HG03060 (cell line): ENCODE results near the gene MRPL49.
A peak's percentile ranks its signal among the peaks of the same experiment; 100 is the strongest.

ENCODE experiments used
- ATAC-seq: cut with Tn5 transposase; IDR thresholded peaks from one replicate; pipeline ENCODE4 v1.9.1; 2021; ENCODE audit warnings: low read depth, moderate number of reproducible peaks; ENCODE audit not compliant: unreplicated experiment

MRPL49 gene

DNA sequence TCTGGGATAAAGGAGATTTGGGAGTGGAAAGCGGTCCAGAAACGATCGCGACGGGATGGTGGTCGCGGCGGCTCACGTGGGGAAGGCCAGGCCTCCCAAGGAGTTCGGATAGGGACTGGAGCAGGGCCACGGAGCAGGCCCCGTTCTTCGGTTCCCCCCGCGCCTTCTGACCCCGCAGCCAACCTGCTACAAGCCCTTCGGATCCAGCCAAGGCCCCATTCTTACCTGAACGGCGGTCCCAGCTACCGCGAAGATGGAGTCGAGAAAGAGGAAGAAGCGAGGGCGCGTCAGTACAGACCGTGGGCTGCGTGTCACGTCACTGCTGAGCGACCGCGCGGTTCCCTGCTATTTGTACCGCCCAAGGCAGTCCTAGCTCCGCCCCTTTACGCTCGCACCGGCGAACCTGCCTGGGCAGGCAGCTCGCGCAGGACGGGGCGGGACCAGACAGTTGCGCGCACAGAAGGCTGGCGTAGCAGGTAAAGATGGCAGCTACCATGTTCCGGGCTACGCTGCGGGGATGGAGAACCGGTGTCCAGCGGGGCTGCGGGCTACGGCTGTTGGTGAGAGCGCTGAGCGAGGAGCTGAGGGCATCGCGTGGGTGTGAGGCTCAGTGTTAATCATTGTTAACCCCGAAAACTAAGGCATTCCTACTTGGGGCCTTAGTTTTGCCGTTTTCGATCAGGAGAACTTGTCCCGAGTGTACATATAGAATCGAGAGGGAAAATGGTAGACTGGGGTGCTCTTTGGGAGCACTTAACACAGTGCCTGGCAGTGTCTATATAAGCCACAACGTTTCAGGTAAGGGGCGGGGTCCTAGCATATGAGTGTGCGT lies at the start of gene MRPL49, which contains the start of gene FAU:
Gene MRPL49, plus strand, starts transcription at position 457 of the 832 bp plus-strand sequence. Its CDS starts 26 bp downstream, at position 483.
Gene FAU, minus strand, starts transcription at position 270 of the 832 bp plus-strand sequence. CDS start 321 bp downstream, outside the sequence.
- peak; percentile 44 for ATAC-seq

DNA sequence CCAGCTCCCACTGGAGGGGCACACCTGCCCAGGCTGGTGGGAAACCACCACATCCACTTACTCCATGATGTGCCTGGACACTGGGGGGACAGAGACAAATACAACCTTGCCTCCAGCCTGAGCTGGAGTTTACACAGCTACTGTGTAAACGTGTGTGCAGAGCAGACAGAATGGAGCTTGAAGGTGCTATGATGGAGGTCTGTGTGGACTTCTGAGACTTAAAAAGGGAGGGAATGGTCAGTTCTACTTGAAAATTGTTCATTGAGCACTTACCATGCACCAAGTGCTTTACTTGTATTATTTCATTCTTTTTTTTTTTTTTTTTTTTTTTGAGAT lies 49.5 kb upstream of the MRPL49 start:
- no peak for ATAC-seq

DNA sequence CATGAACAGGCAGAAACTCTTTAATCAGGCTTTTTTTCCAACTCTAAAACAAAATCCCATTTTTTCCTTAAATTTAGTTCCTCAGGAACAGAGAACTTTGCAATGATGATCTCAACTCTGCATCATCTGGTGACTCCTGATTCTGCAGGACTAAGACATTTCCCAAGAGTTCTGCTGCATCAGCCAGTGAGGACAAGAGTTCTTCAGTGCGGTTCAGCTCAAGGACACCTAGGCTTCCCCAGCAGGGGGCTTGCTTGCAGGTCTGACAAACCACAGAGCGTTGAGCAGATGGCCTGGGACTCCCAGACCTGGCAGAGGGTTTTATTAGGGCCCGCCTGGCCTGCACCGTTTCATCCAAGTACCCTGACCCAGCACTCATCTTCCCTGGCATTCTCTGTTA lies 44.7 kb upstream of the MRPL49 start:
- no peak for ATAC-seq

DNA sequence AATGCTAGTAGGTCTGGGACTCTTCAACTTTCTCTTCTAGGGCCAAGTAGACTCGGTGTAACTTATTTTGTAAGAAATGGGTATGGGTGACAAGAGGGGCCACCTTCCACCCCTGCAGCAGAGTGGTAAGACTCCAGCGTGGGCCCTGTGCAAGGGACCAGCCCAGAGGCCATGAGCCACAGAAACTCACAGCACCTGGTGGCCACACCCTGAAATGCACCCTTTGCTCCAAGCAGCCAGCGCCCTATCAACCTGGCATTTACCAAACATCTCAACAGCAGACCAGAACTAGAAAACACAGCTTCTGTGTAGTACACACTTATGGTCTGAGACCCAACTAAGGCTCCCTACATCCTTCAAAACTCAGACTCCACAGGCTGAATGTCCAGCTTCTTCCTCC lies 44.0 kb upstream of the MRPL49 start:
- ATAC-seq: no peak

DNA sequence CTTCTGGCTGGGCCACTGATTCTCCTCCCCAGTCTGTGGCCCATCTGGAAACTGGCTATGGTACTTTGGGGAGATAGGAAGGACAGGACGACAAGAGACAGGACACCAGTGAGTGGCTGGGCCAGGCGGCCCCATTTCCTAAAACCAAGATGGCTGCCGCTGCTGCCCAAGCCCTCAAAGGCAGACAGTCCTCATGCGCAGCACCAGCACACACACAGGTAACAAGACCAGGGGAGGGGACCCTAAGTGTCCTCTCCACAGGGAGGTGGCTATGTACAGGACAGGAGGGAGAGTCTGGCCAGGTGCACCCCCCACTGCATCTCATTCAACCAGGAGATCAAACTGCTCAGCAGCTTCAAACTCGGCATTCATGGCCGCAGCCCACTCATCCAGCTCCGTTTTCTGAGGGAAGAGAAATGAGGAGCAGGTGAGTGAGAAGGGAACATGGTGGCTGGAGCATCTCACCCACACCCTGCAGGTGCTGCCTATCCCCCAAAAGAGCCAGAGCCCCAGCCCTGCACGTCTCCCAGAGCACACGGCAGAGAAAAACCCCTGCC lies 43.3 kb upstream of the MRPL49 start:
- ATAC-seq: no peak

DNA sequence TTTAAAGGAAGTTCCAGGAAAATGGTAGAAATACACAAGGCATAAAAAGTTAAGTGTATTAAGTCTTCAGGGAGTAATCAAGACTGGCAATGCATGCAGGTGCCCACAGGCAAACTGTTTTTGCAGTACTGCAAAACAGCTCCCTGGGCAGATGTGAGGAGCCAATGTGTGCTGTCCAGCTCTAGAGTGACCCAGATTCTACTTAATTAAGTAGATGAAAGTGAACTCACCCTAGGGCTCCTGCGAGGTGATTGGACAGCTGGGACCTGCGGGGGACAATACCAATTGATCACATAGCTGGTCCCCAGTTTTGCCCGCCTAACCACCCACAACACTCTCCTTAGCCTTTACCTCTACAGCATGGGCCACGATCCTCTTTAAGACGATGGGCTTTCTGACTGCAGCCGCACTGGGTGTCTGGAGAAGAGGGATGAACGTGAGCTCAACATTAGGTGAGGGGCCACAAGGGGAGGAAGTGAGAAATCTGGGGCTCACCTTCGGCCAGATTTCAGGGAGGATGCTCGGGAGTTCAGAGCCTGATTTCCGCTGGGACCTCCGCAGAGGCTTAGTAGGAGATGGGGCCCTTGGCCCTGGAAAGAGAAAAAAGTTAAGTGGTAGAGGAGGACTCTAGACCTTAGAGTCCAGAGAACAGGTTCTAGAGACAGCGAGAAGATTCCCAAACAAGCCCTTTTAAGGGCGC lies 38.8 kb upstream of the MRPL49 start:
- ATAC-seq: peak; percentile 25

DNA sequence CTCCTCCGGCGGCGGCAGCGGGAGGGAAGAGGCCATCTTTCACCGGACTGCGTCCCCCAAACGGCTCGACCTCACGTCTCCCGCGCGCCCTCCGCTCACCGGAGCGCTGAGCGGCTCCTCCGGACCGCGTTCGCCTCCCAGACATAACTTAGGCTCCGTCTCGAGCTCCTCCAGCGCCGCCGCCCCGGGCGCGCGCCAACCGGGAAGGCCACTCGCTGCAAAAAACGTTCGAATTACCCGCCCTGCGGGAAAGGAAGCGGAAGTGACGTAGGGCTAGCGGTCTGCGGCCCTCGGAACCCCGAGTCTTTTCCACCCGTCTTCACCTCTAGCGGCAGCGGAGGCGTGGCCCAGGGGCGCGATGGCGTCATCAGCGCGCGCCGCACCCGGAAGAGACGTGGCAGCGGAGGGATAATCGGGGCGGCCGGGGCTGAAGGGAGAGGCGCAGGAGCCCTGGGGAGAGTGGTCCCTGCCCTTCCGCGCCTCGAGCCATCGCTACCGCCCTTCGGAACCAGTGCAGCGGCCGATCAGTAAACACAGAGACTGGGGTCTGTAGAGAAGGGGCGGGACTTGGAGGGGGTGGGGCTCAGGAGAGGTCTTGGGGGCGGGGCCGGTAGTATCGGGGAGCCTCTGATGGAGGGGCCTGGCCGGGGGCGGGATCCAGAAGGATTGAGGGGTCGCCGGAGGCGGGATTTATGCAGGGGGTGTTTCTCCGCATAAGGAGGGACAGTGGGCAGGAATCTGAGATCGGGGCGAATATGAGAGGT lies 38.1 kb upstream of the MRPL49 start, which contains the start of the genes CDCA5 and ZFPL1:
Gene CDCA5, minus strand, starts transcription at position 207 of the 764 bp plus-strand sequence. Its CDS starts 62 bp downstream, at position 145.
Gene ZFPL1, plus strand, starts transcription at position 389 of the 764 bp plus-strand sequence. CDS start 477 bp downstream, outside the sequence.
- ATAC-seq: peak; percentile 77

DNA sequence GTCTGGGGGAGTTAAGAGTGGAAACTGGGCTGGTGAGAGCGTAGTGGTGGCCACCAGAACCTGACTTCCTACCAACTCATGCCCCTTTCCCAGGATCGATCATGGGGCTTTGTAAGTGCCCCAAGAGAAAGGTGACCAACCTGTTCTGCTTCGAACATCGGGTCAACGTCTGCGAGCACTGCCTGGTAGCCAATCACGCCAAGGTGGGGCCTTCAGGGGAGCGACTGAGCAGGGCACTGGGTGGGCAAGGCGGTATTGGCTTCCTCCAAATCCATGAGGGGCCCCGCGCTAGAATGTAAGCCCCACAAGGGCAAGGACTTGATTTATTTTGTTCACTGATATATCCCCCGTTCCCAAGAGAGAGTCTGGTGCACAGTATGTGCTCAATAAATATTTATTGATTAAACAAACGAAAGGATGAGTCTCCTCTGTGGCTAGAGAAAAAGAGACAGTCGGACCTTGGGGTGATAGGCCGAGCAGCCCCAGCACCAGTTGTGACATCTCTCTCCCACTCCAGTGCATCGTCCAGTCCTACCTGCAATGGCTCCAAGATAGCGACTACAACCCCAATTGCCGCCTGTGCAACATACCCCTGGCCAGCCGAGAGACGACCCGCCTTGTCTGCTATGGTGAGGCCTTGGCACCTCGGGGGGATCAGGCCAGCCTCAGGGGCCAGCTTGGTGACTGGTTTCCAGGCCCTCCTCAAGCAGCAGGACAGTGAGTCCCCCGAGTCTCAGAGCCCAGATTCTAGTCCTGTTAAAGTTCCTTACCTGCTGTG lies 37.3 kb upstream of the MRPL49 start:
- no peak for ATAC-seq

DNA sequence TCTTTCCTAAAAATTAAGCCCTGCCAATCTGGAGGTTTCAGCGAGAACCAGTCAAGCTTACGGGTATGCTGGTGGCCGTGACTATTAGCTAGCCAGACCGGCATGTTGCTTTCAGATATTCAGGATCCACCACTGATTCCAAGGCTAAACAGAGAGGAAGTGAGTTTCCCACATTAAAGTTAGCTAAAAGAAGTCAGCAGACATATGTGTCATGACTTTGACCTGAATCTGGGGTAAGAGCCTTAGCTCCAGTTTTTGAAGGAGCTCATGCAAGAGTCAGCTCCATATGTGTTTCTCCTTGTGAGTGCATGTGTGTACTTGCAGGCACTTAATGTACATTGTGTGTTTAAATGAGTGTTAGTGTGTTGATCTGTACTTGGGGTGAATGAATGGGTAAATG lies 36.7 kb upstream of the MRPL49 start:
- no peak for ATAC-seq

DNA sequence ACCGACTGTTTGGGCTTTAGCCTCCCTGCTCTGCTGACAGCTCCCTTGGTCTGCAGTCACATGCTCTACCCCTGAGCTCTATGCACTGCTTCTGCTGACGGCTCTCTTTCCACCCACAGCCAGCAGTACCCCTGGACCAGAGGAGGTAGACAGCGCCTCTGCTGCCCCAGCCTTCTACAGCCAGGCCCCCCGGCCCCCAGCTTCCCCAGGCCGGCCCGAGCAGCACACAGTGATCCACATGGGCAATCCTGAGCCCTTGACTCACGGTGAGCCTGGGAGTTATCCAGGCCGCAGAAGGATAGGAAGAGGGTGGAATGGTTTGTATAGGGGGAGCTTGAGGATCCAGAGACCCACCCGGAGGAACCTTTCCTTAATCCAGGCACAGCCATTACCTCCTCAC lies 35.3 kb upstream of the MRPL49 start:
- ATAC-seq: no peak

DNA sequence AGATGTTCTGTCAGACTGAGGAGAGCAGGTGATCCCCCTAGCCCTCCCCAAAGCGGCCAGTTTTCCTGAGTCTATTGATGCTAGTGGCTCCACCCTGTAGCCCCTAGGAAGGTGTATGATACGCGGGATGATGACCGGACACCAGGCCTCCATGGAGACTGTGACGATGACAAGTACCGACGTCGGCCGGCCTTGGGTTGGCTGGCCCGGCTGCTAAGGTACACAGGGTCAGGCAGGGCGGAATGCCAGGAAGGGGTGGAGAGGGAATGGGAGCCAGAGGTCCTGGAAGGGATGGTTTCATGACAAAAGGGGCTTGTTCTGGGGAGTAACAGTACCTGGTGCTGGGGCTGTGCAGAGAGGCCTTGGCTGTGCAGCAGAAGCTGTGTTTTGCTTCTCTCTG lies 34.9 kb upstream of the MRPL49 start:
- no peak for ATAC-seq

DNA sequence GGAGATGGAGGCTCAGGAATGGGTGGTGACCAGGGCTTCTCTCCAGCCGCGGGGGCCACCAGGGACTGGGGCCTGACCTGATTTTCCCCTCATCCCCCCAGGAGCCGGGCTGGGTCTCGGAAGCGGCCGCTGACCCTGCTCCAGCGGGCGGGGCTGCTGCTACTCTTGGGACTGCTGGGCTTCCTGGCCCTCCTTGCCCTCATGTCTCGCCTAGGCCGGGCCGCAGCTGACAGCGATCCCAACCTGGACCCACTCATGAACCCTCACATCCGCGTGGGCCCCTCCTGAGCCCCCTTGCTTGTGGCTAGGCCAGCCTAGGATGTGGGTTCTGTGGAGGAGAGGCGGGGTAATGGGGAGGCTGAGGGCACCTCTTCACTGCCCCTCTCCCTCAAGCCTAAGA lies 34.3 kb upstream of the MRPL49 start:
- no peak for ATAC-seq

DNA sequence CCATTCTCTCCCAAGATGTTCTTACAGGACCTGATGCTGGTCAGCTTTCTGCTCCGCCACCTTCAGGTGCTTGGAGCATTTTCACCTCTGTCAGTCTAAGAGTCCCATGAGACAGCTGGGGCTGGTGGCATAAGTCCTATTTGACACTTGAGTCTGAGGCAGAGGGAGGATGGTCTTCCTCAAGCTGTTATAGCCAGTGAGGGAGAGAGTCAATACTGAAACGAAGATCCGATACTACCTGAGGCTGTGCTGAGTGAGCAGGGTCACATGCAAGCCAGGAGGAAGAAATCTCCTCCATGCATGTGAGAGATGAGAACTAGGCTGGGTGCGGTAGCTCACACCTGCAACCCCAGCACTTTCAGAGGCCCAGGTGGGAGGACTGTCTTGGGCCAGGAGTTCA lies 32.5 kb upstream of the MRPL49 start:
- ATAC-seq: no peak

DNA sequence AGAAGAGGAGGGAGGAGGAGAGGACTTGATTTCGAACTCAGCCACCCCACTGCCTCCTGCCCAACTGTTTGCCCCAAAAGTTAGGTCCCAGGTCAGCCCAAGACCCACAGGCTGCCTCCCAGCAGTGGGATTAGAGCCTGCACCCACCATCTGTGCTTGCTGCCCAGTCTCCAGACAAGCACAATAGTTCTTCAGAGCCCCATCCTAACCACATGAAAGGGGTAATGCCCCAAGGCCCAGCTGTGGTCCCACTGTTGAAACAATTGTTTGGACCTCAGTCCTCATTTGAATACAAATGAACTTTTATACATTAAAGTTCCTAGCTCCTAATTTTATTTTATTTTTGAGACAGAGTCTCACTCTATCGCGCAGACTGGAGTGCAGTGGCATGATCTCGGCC lies 31.5 kb upstream of the MRPL49 start:
- ATAC-seq: no peak

DNA sequence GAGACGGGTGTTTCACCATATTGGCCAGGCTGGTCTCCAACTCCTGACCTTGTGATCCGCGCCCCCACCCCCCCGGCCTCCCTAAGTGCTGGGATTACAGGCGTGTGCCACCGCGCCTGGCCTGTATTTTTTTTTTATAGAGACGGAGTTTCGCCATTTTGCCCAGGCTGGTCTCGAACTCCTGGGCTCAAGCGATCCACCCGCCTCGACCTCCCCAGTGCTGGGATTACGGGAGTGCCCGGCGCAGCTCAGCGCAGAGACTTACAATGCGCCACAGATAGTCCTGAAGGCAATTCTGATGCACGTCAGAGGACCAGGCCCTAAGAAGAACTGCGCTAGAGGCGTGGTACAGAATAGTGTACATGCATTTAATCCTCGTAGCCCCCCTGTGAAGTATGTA lies 26.7 kb upstream of the MRPL49 start:
- ATAC-seq: no peak

DNA sequence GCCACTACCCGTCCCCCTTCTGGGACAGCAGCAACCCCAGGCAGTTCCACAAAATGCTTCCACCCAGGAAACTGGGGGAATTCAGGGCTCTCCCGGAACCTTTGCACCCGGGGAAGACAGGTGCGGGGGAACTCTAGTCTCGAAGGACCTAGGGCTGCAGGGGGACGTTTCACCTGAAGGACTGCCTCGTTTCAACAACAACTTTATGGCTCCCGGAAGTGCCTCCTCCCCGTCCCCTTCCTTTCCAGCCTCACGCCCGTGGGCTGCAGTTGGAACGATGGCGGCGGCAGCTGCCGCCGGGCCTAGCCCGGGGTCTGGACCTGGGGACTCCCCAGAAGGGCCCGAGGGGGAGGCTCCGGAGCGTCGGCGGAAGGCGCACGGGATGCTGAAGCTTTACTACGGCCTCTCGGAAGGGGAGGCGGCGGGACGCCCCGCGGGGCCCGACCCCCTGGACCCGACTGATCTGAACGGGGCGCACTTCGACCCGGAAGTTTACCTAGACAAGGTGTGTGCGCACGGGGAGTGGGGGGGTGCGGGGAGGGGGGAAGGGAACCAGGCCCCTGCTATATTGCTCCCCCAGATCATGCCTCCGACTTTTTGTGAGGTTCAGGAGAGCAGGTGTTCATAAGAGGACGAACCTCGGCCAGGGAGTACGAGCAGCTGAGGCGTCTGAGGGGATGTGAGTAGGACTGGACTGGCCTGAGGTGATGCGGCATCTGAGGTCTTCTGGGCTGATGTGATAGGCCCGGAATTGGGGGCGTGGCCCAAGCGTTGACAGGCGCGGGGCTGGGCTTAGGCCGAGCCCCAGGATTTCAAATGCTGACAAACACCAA lies 25.9 kb upstream of the MRPL49 start, which contains the start of gene VPS51:
Gene VPS51, plus strand, starts transcription at position 241 of the 833 bp plus-strand sequence. Its CDS starts 37 bp downstream, at position 278.
- peak; percentile 60 for ATAC-seq

DNA sequence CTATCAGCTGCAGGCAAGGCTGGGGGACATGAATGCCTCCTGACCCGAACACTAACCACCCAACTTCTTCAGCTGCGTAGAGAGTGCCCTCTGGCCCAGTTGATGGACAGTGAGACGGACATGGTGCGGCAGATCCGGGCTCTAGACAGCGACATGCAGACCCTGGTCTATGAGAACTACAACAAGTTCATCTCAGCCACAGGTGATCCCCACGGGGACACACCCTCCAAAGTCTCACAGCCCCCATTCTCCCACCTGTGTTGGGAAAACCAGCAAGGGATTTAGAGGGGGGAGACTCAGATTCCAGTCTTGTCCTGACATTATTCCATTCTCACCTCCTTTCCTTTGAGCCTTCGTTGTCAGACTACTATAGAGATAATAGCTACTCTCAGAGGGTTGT lies 25.2 kb upstream of the MRPL49 start:
- ATAC-seq: no peak

DNA sequence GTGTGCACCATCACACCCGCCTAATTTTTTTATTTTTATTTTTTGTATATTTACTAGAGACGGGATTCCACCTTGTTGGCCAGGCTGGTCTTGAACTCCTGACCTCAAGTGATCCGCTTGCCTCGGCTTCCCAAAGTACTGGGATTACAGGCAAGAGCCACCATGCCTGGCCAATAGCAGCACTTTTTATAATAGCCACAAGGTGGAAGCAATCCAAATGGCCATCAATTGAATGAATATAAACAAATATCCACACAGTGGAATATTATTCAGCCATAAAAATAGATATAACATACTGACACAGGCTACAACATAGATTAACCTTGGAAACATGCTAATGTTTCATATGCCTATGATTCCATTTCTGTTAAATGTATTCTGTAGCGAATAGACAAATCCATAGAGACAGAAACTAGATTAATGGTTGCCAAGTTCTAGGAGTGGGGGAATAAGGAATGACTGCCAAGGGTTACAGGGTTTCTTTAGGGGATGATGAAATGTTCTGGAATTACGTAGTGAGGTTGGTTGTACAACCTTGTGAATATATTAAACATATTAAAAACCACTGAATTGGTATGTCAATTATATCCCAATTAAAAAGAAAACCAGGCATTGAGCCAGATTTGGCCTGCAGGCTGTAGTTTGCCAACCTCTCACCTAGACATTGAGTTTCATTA lies 21.3 kb upstream of the MRPL49 start:
- ATAC-seq: no peak
